ENCODE measurements around the gene KLK2.

- no peak for TF ChIP-seq POLR2A (IDR thresholded peaks at IDR 0.05)
- no peak for TF ChIP-seq CTCF (IDR thresholded peaks at IDR 0.05)
Observed at GRCh38 chr19:50873056-50873455, at the start of gene KLK2.
